Coronary artery (tissue), 2 donors: Measurements from ENCODE around the gene BHLHE23.

ENCODE experiments used
- DNase-seq: peaks from one replicate; pipeline ENCODE4 v3.0.0-alpha.2; 2017; ENCODE audit warnings: low spot score
- H3K27ac ChIP-seq, 2 donors: fragments of 200-600 bp; sonication (generic); one replicate each; pipeline ENCODE4 v1.5.1; 2016 to 2019
- H3K4me3 ChIP-seq: fragments of 200-600 bp; sonication (generic); 2 replicates; pipeline ENCODE4 v1.5.1; 2016; ENCODE audit warnings: mild to moderate bottlenecking, moderate library complexity
- CTCF ChIP-seq: fragments of 200-600 bp; sonication (generic); IDR thresholded peaks from one replicate; pipeline ENCODE4 v1.5.1; 2019; ENCODE audit warnings: antibody characterized with exemption

BHLHE23 gene

DNA sequence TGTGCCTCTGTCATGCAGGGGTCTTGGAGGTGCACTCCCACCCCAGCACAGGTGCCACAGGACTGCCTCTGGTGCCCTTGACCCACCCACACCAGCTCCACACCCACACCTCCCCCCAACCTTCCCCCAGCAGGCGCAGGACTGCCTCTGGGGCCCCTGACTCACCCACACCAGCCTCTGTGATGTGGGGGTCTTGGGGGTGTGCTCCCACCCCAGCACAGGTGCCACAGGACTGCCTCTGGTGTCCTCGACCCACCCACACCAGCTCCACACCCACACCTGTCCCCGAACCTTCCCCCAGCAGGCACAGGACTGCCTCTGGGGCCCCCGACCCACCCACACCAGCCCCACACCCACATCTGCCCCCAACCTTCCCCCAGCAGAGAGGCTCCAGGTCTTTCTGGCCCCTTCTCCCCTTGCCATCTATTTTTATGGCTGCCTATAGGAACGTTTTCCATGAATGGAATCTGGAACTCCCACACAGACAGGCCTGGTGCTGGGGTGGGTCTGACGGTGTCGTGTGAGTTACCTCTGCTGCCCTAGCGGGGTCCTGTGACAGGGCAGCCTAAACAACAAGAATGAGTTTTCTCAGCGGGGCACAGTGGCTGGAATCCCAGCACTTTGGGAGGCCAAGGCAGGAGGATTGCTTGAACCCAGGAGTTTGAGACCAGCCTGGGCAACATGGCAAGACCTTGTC lies 30.8 kb downstream of the BHLHE23 start:
- Histone ChIP-seq H3K4me3 (no peak overlapping the region), H3K27ac (no peak overlapping the region)
- no peak for DNase-seq
- no peak for TF ChIP-seq CTCF

DNA sequence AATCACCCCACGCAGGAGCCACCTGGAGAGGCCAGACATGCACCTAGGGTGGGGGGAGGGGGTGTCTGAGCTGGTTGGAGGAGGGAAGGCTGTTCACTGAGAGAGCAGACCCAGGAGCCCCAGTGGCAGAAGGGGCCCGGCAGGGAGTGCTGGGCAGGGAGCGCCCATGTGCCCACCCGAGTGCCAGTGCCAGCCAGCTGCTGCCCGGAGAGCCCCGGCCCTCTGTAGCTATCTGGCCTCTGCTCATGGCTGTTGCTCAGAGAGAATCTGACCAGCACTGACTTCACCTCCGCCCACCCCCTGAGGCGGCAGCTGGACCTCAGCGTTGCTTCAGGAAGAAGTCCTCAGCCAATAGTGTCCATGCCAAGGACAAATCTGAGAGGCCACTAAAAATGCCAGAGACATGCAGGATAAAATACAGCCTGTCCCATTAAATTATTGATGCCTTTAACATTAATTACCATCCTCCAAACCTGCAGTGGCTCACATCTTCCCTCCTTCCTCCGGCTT lies 31.5 kb downstream of the BHLHE23 start:
- DNase-seq, result no peak
- Histone ChIP-seq H3K27ac (no peak overlapping the region), H3K4me3 (no peak overlapping the region)
- TF ChIP-seq CTCF, result no peak

DNA sequence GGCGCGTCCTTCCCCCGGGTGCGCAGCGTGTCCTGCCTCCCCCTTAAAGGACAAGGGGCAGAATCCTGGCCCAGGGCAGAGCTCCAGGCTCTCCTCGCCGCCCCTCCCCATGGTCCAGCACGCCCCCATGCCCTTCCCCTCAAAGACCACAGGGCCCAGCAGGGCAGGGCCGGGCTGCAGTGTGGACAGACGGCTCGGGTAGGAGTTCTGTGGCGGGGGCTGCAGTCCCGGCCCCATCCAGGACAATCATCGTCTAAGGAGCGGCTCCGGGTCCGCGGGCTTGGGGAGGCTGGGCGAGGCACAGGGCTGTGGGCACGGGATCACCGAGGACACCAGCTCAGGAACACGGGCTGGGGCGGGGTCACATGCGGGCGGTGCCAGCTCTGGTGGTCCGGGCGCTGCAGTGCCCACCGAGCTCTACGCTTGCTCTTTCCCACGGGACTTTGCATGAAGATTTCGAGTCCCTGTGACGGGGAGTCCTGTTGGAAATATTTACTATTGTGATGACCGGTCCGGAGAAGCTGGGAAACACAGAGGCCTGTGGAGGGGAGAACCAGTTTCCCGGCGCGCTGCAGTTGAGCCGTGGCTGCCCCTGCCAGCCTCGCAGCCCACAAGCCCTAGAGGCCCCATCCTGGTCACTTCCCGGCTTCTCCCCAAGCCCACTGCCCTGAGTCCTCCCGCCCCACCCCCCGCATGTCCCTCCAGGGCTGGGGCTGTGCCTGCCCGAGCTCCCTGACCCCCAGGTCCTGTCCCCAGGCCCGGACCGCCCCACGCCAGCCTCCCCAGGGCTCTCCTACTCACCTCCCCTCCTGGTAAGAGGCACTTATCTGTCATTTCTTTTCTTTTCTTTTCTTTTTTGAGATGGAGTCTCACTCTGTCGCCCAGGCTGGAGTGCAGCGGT lies 33.7 kb downstream of the BHLHE23 start:
- Histone ChIP-seq H3K27ac (no peak overlapping the region), H3K4me3 (peak overlapping the region; percentile 68)
- DNase-seq, result no peak
- TF ChIP-seq CTCF, result no peak

- peak; percentile 91 for TF ChIP-seq CTCF
- peak overlapping the region; percentile 68 for H3K4me3 ChIP-seq
- DNase-seq, result peak; percentile 88
- no peak overlapping the region for H3K27ac ChIP-seq
Measured at GRCh38 chr20:62971950-62972844, 34.6 kb downstream of the BHLHE23 start.

DNA sequence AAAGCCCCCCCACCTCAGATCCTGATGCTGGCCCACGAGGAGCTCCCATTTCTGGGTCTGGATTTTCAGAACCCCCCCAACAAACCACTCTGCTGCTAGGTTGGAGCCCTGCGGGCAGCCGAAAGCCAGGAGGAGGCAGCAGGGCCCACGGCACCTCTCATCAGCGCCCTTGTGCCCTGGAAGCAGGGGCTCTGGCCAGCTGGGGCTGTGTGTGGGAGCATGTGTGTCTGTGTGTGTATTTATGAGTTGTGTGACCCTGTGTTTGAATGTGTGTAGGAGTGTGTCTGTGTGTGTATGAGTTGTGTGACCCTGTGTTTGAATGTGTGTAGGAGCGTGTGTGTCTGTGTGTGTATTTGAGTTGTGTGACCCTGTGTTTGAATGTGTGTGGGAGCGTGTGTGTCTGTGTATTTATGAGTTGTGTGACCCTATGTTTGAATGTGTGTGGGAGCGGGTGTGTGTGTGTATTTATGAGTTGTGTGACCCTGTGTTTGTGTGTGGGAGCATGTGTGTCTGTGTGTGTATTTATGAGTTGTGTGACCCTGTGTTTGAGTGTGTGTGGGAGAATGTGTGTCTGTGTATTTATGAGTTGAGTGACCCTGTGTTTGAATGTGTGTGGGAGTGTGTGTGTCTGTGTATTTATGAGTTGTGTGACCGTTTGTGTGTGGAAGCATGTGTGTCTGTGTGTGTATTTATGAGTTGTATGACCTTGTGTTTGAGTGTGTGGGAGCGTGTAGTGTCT lies 35.4 kb downstream of the BHLHE23 start:
- no peak overlapping the region for H3K4me3 ChIP-seq
- no peak for TF ChIP-seq CTCF
- no peak for DNase-seq
- H3K27ac ChIP-seq, result no peak overlapping the region
